Measurements from ENCODE around the gene MACROD1.

DNA sequence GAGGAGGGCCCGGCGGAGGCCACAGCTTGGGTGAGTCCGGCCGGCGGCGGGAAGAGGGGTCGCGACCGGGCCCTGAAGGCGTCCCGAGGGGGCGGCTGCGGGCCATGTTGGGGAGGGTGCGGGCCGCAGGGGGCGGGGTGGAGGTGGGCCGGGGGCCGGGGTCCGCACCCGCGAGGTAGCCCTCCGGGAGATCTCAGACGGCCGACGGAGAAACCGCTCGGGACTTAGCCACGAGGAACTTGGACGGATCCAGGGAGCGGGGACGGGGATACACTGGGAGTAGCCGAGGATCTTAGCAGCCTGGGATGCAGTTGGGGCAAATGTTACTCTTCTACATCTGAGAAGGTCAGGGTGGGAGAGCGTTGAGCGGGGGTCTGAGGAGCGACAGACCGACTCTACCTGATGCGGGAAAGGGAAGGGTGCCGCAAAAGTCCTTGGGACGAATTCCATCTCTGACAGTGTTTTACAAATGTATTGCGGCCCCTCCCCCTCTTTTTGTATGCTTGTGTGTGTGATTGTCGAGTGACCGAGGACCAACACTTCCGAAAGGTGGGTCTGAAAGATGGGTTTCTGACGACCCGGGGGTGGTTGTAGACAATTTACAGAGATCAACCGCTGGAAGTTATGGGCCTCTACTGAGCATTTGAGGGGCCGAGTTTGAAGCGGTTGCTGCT lies 20.7 kb upstream of the MACROD1 start:
- no peak for TF ChIP-seq EZH2 (IDR thresholded peaks at IDR 0.05; ENCODE audit: borderline replicate concordance, insufficient read depth, low read depth, low read length, poor library complexity, severe bottlenecking)
- TF ChIP-seq, protein P1, sequence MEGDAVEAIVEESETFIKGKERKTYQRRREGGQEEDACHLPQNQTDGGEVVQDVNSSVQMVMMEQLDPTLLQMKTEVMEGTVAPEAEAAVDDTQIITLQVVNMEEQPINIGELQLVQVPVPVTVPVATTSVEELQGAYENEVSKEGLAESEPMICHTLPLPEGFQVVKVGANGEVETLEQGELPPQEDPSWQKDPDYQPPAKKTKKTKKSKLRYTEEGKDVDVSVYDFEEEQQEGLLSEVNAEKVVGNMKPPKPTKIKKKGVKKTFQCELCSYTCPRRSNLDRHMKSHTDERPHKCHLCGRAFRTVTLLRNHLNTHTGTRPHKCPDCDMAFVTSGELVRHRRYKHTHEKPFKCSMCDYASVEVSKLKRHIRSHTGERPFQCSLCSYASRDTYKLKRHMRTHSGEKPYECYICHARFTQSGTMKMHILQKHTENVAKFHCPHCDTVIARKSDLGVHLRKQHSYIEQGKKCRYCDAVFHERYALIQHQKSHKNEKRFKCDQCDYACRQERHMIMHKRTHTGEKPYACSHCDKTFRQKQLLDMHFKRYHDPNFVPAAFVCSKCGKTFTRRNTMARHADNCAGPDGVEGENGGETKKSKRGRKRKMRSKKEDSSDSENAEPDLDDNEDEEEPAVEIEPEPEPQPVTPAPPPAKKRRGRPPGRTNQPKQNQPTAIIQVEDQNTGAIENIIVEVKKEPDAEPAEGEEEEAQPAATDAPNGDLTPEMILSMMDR (IDR thresholded peaks at IDR 0.05): no peak

All from B cell (primary cell).